HFF-Myc (cell line): Measurements from ENCODE around the gene GOLT1A.
A peak's percentile ranks its signal among the peaks of the same experiment; 100 is the strongest.

Experiments
- DNase-seq: peaks from one replicate; pipeline ENCODE4 v3.0.0-alpha.2; 2011; ENCODE audit warnings: low read depth; ENCODE audit errors: extremely low read depth
- H3K4me3 ChIP-seq: replicated peaks from 2 replicates; pipeline ENCODE4 v1.5.1; 2011; ENCODE audit warnings: low read depth, mild to moderate bottlenecking, control low read depth, low read length
- TF ChIP-seq, protein P1 (sequence below): IDR thresholded peaks from 2 replicates; pipeline ENCODE4 v1.5.1; 2012; ENCODE audit warnings: mild to moderate bottlenecking, low read depth, low read length, control low read depth; ENCODE audit errors: missing control alignments

The GOLT1A gene

GRCh38 chr1:204171751-204172178, 42.0 kb downstream of the GOLT1A start:
- no peak overlapping the region for H3K4me3 ChIP-seq
- DNase-seq = no peak
- TF ChIP-seq, protein P1, sequence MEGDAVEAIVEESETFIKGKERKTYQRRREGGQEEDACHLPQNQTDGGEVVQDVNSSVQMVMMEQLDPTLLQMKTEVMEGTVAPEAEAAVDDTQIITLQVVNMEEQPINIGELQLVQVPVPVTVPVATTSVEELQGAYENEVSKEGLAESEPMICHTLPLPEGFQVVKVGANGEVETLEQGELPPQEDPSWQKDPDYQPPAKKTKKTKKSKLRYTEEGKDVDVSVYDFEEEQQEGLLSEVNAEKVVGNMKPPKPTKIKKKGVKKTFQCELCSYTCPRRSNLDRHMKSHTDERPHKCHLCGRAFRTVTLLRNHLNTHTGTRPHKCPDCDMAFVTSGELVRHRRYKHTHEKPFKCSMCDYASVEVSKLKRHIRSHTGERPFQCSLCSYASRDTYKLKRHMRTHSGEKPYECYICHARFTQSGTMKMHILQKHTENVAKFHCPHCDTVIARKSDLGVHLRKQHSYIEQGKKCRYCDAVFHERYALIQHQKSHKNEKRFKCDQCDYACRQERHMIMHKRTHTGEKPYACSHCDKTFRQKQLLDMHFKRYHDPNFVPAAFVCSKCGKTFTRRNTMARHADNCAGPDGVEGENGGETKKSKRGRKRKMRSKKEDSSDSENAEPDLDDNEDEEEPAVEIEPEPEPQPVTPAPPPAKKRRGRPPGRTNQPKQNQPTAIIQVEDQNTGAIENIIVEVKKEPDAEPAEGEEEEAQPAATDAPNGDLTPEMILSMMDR = no peak

DNA sequence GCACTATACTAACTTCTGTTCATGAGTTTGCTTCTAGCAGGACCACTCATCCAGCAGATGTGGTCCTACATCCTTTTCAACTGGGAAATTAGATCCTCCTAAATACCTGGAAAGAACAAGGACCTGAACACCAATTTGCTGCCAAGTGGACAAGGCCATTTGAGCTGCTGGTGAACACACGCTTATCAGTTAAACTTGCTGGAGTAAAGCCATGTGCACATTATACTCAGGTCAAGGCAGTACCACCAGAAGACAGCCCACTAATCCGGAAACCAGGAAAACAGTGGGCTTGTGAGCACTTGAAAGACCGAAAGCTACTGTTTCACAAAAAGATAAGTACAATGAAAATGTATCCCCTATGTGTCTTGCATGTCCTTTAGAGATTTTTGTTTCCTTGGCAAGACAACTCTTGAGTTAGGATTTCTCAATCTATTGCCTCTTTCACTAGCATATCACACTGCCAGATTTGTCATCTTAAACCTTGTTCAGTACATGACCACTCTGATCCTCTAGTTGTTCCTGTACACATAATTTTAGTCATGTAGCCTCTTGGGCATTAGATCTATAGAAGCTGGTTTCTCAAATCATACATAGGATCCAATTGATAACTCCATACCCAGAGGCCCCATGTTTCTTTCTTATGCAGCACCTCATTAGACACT, 43.2 kb downstream of the GOLT1A start:
- TF ChIP-seq, protein P1 = no peak
- DNase-seq = no peak
- H3K4me3 ChIP-seq = no peak overlapping the region

DNA sequence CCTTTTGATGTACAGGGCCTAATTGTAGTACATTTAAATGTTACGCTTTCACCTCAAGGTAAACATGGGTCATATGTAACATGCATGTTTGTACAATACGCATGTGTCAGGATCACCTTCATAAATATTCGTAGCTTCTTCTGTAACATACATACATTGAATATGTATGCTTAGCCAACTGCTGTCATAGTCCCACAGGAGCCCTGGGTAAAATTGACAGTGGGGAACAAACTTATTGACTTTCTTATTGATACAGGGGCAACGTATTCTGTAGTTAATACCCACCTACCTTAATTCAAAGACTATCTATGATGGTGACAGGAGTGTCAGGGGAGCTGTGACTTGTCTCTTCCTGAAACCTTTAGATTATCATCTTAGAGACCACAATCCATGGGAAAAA, 43.9 kb downstream of the GOLT1A start:
- TF ChIP-seq, protein P1 = no peak
- DNase-seq = no peak
- H3K4me3 ChIP-seq = no peak overlapping the region

GRCh38 chr1:204167730-204168129, 46.1 kb downstream of the GOLT1A start:
- TF ChIP-seq, protein P1 = no peak
- H3K4me3 ChIP-seq = no peak overlapping the region
- no peak for DNase-seq

DNA sequence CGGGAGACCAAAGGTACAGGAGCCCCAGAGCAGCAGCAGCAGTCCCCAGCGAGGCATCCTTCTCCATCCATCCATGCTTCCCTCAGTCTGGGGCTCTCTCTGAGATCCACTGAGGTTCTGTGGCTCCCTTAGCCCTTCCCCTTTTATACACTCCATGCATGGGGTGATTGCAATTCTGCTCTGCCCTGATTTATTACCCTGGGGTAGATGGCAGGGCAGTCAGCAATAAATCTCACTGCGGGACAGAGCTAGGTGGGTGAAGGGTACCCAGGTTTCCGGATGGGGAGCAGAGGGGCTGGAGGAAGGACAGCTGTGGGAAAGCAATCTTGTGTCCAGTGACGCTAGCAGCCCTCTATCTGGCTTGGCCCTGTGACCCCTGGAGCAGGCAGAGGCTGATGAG, 47.6 kb downstream of the GOLT1A start, which contains the start of gene REN:
Gene REN (minus strand): TSS at position 119 of the 400 bp plus-strand sequence. CDS start 44 bp downstream, at position 75.
- no peak within 1 kb of the TSS for H3K4me3 ChIP-seq

DNA sequence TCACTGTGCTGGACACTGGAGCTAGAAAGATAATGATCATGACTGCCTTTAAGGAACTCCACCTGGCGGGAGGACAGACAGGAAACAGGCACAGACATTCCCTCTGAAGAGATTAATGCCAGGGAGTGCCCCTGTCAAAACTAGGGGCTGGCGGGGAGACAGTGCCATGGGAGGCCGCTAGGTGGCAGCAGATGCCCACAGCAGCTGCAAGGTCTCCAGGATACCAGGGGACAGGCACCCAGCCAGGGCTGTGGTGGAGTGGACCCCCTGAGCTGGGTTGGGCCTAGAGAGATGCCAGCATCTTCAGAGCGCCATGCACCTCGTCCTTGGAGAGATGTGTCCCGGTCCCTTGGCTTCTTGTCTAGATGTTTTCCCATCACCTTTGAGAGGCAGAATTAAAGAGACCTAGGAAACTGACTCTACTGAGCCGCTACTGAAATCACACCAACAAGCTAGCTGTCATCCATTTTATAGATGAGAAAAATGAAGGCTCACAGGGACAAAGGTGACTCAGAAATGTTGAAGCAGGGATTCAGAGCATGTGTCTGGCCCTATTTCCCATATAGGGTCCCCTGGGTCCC, 51.2 kb downstream of the GOLT1A start:
- TF ChIP-seq, protein P1 = peak; percentile 99
- DNase-seq = peak; percentile 26
- no peak overlapping the region for H3K4me3 ChIP-seq

More for the DNA sequence above, 47.6 kb downstream of the GOLT1A start, which contains the start of gene REN:
- no peak for DNase-seq
- TF ChIP-seq, protein P1 = no peak
